Cardiac septum (tissue), 1 donor: ENCODE data around the gene MT1E. TPM values are rescaled to one million over a fixed set of nuclear protein-coding genes. Genes with fewer than 3 reads are reported as not detected.
"Not testable (repeated sequence)": the region's sequence is repeated elsewhere in the genome, so short reads cannot be mapped to it uniquely, and the experiment has no call there.

Experiments used
- DNase-seq: peaks from one replicate; pipeline ENCODE4 v3.0.0-alpha.2; 2020; ENCODE audit warnings: low spot score
- intact Hi-C: fragments of 100-400 bp; cut with DNase I; formaldehyde crosslinking; loops from one replicate; pipeline ENCODE4 v1.14.0; 2022
- total RNA-seq: library from RNA; stranded (reverse); fragmentation: NEBNext Ultra II Directional; extraction: Animal tissue kit (Norgen Biotek cat#: 25700); gene quantifications from one replicate; pipeline ENCODE4 v1.2.1, GENCODE V29; 2021
- donor health status: DM: no; HTN: no; CAD: no.

The MT1E gene
- total RNA-seq, 1 donor from 2014 or later = 36.1 TPM

DNA sequence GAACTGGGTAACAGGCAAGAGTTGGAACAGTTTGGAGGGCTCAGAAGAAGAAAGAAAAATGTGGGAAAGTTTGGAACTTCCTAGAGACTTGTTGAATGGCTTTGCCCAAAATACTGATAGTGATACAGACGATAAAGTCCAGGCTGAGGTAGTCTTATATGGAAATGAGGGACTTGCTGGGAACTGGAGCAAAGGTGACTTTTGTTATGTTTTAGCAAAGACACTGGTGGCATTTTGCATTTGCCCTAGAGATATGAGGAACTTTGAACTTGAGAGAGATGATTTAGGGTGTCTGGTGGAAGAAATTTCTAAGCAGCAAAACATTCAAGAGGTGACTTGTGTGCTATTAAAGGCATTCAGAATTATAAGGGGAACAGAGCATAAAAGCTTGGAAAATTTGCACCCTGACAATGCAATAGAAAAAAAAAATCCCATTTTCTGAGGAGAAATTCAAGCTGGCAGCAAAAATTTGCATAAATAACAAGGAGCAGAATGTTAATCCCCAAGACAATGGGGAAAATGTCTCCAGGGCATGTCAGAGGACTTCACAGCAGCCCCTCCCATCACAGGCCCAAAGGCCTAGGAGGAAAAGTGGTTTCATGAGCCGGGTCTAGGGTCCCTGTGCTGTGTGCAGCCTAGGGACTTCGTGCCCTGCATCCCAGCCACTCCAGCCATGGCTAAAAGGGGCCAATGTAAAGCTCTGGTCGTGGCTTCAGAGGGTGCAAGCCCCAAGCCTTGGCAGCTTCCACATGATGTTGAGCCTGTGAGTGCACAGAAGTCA lies 3.7 kb upstream of the MT1E start:
- intact Hi-C loops, DNase-seq: not testable (repeated sequence)

DNA sequence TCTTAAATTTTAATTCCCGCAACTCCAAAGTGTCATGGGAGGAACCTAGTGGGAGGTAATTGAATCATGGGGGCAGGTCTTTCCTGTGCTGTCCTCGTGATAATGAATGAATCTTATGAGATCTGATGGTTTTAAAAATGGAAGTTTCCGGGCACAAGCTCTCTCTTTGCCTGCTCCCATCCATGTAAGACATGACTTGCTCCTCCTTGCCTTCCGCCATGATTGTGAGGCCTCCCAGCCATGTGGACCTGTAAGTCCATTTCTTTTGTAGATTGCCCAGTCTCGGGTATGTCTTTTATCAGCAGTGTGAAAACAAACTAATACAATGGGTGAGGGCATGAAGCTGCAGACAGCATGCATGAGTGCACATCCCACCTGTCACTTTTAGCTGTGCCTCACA lies 2.4 kb upstream of the MT1E start:
- intact Hi-C loops, DNase-seq: not testable (repeated sequence)

DNA sequence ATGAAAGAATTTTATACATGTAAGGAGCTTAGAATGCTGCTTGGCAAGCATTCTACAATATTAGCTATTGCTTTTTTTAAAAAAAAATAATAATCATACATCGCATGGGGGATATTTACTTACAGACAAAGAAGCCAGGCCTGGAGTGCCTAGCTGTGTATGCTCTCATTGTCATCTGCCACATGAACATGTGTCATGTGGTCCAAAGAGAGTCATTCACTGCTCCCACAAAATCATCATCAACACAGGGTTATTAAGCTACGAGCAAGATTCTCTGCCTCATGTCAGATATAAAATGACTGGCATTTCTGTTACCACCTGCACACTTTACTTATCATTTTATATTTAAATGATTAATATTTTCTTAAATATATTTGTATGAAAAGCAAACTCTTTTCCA lies 1.9 kb upstream of the MT1E start:
- intact Hi-C loops = no loop called here
- no peak for DNase-seq

DNA sequence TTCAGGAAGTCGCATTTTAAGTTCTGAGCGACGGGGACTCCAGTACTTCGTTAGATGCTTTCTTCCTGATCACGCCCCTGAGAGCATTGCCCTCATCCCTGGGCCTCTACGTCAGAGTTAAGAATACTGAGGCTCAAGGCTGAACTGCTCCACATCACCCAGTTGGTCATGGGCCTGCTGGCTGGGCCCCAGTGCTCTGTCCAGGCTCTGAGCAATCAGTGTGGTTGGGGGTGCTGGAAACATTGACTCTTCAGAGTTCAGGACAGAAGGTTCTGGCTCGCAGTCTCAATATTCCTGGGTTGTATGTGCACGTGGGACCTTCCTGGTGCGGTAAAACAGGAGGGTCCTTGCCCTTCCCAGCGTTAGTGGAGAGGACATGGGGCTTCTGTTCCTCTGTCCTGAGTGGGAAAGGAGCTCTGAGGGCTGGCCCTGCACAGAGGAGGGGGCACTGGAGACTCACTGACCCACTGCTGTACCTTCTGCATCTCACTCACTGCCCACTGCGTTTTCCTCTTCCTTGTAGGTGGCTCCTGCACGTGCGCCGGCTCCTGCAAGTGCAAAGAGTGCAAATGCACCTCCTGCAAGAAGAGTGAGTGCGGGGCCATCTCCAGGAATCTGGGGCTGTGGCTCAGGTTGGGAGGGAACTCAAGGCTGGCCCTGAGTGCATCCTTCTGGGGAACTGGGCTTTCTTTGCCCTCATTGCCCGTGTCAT lies 518 bp downstream of the MT1E start:
- intact Hi-C loops = loop anchor here (1.0 kb wide), 1 partner anchor 16 kb away; no protein-coding TSS in a partner anchor
- DNase-seq = no peak

DNA sequence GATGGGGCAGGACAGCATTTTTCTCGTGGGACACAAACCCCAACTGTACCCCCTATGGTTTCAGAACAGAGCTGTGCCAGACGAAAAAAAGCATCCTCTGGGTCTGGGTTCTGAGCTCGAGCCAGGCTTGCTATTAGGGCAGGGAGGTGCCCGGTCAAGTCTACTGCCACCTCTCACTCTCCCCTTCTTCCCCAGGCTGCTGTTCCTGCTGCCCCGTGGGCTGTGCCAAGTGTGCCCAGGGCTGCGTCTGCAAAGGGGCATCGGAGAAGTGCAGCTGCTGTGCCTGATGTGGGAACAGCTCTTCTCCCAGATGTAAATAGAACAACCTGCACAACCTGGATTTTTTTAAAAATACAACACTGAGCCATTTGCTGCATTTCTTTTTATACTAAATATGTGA lies 1.1 kb downstream of the MT1E start:
- no peak for DNase-seq
- intact Hi-C loops = loop anchor here (1.0 kb wide), 1 partner anchor 16 kb away; no protein-coding TSS in a partner anchor

- intact Hi-C loops = no loop called here
- DNase-seq = no peak
Observed at GRCh38 chr16:56628486-56629350, 3.1 kb downstream of the MT1E start.

DNA sequence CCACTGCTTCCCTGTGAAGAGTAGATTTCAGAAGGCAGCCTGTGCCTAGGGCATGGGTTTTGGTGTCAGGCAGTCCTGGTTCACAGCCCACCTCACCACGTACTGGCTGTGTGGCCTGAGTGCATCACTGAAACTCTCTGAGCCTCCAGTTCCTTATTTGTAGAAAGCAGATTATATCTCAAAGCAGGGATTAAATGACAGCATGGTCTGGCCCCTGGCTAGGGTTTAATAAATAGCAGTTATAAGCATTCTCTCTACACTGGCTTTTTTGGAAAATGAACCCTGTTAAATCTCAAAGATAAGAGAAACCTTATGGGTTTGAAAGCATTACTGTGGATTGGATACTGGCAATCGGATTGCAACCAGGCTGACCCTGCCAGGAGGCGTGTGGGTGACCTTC lies 4.0 kb downstream of the MT1E start:
- intact Hi-C loops = no loop called here

GRCh38 chr16:56630134-56630533 lies 4.6 kb downstream of the MT1E start:
- intact Hi-C loops = no loop called here
- DNase-seq = no peak

More for the DNA sequence above, 4.0 kb downstream of the MT1E start:
- DNase-seq = no peak

GRCh38 chr16:56631197-56631596 lies 5.6 kb downstream of the MT1E start:
- no peak for DNase-seq
- intact Hi-C loops = no loop called here

DNA sequence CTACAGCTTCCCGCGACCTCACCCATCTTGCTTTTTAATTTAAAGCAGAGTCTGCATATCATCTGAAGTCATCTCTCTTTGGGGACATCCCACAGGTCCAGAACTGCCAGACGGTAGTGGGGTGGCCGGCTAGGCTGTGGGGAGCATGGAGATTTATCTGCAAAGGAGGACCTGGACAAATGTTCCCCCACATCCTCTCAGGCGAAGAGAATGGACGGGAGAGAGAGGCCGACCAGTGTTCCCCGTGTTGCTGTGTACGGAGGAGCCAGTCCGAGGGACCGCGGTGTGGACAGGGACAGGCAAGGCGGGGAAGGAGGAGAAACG lies 6.2 kb downstream of the MT1E start:
- DNase-seq = no peak
- intact Hi-C loops = no loop called here

DNA sequence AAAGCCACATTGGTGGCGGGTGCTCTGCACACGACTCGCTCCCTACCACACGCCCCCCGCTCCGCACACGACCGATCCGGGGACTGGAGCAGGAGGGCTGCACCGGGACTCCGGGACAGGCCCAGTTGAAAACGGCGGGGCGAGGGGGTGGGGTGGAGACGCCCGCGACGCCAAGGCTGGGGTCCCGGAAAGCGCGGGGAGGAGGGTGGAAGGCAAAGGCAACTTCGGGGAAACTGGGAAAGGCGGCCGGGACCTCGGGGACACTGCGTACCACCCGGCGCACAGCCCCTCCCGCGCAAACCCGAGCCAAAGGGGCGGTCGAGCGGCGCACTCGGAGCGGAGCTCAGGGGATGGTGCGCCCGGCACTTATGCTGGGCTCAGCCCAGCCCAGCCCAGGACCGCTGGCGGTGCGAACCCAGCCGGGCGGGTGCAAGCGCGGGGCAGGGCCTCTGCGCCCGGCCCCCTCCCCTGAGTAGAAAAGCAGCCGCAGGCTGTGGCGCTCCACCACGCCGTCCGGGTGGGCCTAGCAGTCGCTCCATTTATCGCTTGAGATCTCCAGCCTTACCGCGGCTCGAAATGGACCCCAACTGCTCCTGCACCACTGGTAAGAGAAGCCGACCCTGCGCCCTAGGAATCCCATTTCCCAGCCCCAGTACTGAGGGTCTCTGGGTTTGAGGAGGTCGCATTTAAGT lies 6.7 kb downstream of the MT1E start, which contains the start of gene MT1M:
TSS of gene MT1M (plus strand) at position 504 of the 692 bp plus-strand sequence. CDS start at position 577, 73 bp downstream.
- intact Hi-C loops = no loop called here
- no peak for DNase-seq

GRCh38 chr16:56632848-56633365 lies 7.3 kb downstream of the MT1E start:
- DNase-seq = no peak
- intact Hi-C loops = no loop called here

DNA sequence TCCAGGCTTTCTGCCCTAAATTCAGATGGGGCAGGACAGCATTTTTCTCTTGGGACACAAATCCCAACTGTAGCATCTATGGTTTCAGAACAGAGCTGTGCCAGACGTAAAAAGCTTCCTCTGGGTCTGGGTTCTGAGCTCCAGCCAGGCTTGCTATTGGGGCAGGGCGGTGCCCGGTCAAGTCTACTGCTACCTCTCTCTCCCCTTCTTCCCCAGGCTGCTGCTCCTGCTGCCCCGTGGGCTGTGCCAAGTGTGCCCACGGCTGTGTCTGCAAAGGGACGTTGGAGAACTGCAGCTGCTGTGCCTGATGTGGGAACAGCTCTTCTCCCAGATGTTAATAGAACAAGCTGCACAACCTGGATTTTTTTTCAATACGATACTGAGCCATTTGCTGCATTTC lies 8.0 kb downstream of the MT1E start:
- DNase-seq = no peak
- intact Hi-C loops = no loop called here

DNA sequence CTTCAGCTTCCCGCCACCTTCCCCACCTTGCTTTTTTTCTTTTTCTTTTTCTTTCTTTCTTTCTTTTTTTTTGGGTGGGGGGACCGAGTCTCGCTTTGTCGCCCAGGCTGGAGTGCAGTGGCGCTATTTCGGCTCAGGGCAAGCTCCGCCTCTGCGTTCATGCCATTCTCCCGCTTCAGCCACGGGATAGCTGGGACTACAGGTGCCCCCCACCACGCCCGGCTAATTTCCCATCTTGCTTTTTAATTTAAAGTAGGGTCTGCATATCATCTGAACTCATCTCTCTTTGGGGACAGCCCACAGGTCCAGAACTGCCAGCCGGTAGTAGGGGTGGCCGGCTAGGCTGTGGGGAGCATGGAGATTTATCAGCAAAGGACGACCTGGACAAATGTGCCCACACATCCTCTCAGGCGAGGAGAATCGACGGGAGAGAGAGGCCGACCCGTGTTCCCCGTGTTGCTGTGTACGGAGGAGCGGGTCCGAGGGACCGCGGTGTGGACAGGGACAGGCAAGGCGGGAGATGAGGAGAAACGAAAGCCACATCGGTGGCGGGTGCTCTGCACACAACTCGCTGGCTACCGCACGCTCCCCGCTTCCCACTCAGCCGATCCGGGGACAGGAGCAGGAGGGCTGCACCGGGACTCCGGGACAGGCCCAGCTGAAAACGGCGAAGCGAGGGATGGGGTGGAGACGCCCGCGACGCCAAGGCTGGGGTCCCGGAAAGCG lies 9.3 kb downstream of the MT1E start:
- DNase-seq = no peak
- intact Hi-C loops = loop anchor here (5.0 kb wide), 1 partner anchor 33 kb away; no protein-coding TSS in a partner anchor

DNA sequence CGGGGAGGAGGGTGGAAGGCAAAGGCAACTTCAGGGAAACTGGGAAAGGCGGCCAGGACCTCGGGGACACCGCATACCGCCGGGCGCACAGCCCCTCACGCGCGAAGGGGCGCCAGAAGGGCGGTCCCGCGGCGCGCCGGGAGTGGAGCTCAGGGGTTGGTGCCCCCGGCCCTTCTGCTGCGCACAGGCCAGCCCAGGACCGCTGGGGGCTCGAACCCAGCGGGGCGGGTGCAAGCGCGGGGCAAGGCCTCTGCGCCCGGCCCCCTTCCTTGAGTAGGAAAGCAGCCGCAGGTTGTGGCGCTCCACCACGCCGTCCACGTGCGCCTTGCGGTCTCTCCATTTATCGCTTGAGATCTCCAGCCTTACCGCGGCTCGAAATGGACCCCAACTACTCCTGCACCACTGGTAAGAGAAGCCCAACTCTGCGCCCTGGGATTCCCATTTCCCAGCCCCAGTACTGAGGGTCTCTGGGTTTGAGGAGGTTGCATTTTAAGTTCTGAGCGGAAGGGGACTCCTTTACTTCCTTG lies 9.9 kb downstream of the MT1E start:
- intact Hi-C loops = loop anchor here (5.0 kb wide), 1 partner anchor 33 kb away; no protein-coding TSS in a partner anchor
- no peak for DNase-seq

DNA sequence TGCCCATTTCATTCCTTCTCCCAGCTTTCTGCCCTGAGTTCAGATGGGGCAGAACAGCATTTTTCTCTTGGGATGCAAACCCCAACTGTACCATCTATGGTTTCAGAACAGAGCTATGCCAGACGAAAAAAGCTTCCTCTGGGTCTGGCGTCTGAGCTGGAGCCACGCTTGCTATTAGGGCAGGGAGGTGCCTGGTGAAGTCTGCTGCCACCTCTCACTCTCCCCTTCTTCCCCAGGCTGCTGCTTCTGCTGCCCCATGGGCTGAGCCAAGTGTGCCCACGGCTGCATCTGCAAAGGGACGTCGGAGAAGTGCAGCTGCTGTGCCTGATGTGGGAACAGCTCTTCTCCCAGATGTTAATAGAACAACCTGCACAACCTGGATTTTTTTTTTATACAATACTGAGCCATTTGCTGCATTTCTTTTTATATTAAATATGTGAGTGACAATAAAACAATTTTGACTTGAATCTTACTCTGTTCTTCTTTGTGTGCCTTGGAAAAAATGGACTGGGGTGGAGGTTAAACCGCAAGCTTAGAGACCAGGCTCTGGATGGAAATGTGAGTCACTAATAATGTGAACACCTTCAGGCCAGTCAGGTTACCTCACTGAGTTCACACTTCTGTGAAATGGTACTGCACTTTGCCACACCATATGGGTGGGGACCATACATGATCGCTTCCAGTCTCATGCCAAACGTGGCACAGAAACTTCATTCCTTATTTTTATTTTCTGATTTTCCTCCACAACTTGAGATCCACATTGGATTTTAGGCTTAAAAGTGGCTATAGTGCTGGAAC lies 11.2 kb downstream of the MT1E start:
- DNase-seq = no peak
- intact Hi-C loops = loop anchor here (5.0 kb wide), 1 partner anchor 35 kb away; no protein-coding TSS in a partner anchor
